RWPE1 (cell line): ENCODE measurements around the gene ELANE.

Source experiments
- CTCF ChIA-PET: fragments of 350-600 bp; sonication (Branson Sonifier 250); formaldehyde crosslinking; extraction: SDS; loops from one replicate; lab custom pipeline; 2021; lab: Yijun Ruan, JAX
- POLR2A ChIA-PET: fragments of 400-600 bp; formaldehyde crosslinking; extraction: SDS; loops from one replicate; lab custom pipeline; 2020; ENCODE audit warnings: antibody characterized with exemption; ENCODE audit not compliant: low non-redundant PET; lab: Yijun Ruan, JAX
- DNase-seq: peaks from one replicate; pipeline ENCODE4 v3.0.0; 2012; ENCODE audit warnings: low spot score
- H3K27ac ChIP-seq: fragments of 450-650 bp; 2 replicates; pipeline ENCODE4 v1.5.1; 2017
- CTCF ChIP-seq: fragments of 450-650 bp; conservative IDR thresholded peaks from 2 replicates; pipeline ENCODE4 v1.5.1; 2017; ENCODE audit warnings: low read depth, mild to moderate bottlenecking

Gene ELANE

DNA sequence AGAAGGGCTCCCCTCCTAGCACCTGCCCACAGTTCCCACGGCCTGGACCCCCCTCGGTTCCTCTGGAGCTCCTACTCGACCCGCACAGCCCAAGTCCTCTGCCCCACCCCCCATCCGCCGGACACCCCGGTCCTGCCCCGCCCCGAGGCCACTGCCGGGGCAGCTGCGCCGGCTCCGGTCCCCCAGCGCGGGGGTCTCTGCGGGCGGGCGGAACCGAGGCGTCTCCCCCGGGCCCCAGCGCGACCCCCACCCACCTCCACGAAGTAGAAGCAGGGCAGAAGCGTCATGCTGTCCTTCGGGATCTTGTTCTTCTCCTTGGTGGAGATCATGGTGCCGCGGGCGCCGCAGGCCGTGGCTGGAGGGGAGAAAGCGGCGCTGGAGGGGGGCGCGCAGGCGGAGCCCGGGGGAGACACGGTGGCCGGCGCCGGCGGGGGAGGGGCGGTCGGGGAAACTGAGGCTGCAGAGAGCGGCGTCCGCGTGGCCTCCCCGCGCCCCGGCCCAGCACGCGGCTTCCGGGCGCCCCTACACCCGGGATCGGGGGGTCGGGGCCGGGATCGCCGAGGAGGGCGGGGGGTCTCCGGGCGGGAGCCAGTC is 30.8 kb upstream of the ELANE start:
- ChIA-PET POLR2A (no interaction called here), CTCF (no interaction called here)
- DNase-seq = no peak
- TF ChIP-seq CTCF = no peak
- H3K27ac ChIP-seq = no peak overlapping the region

DNA sequence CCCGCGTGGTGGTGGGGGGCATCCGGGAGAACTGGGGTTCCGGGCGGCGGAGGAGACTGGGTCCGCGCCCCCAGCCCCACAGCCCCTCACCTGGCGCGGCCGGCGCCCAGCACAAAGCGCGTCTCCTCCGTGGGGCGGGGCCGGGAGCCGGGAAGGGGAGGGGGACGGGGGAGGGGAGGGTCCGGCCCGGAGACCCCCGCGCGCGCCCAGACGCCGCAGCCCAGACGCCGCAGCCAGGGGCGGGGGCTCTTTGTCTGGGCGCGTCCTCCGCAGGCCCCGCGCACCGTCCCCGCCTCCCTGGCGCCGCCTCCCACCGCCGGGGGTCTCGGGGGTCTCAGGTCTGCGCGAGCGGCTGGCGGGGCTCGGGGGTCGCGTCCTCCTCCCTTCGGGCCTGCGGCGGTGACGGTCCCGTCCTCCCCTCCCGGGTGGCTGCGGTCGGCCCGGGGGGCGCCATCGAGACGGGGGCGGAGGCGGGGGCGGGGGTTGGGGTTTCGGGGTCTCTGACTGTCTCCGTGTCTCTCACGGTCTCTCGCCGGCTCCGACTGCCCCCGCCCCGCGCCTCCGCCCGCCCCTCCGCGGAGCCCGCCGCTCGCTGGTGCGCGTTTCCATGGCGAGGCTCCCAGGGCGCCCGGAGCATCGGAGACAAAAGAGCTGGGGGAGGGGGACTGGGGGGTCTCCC is 30.1 kb upstream of the ELANE start, which contains the start of gene PLPPR3:
PLPPR3 (minus strand) TSS at position 131 of the 679 bp plus-strand sequence. CDS start 396 bp downstream, outside the sequence.
- no peak within 1 kb of the TSS for H3K27ac ChIP-seq
- ChIA-PET POLR2A (no interaction called here), CTCF (no interaction called here)
- DNase-seq = no peak
- no peak for TF ChIP-seq CTCF

- ChIA-PET POLR2A (no interaction called here), CTCF (interaction anchor here (0.8 kb wide), 1 partner anchor 161 kb away, joined by 3 read pairs; no protein-coding TSS in a partner anchor)
- TF ChIP-seq CTCF = no peak
- no peak overlapping the region for H3K27ac ChIP-seq
- DNase-seq = no peak
Measured at GRCh38 chr19:823565-824121, 28.5 kb upstream of the ELANE start.

- no peak for TF ChIP-seq CTCF
- CTCF ChIA-PET = no interaction called here
- H3K27ac ChIP-seq = no peak overlapping the region
- no peak for DNase-seq
- POLR2A ChIA-PET = no interaction called here
Measured at GRCh38 chr19:824885-825284, 27.2 kb upstream of the ELANE start.

DNA sequence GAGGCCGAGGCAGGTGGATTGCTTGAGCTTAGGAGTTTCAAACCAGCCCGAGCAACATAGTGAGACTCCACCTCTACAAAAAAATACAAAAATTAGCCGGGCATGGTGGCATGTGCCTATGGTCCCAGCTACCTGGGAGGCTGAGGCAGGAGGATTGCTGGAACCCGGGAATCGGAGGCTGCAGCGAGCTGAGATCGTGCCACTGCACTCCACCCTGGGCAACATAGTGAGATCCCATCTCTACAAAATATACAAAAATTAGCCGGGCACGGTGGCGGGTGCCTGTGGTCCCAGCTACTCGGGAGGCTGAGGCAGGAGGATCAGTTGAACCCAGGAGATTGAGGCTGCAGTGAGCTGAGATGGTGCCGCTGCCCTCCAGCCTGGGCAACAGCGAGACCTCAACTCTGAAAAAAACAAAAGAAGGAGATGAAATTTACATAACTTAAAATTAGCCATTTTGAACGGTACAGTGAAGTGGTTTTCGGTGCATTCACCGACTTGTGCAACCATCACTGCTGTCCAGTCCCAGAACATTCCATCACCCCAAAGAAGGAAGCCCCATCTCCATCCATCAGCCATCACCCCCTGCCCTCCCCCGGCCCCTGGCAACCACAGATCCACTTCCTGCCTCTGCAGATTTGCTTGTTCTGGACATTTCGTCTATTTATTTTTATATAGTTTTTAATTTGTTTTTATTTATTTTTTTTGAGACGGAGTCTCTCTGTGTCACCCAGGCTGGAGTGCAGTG is 26.0 kb upstream of the ELANE start:
- no peak for DNase-seq
- ChIA-PET POLR2A (no interaction called here), CTCF (interaction anchor here (0.6 kb wide), 2 partner anchors 78 to 93 kb away, joined by 3 read pairs; no protein-coding TSS in a partner anchor)
- TF ChIP-seq CTCF = no peak
- no peak overlapping the region for H3K27ac ChIP-seq

GRCh38 chr19:827314-827709 is 24.8 kb upstream of the ELANE start:
- DNase-seq = no peak
- POLR2A ChIA-PET = no interaction called here
- no peak for TF ChIP-seq CTCF
- peak overlapping the region; percentile 3; the same call in 1 of the 2 replicates for H3K27ac ChIP-seq
- CTCF ChIA-PET = no interaction called here
